Prostate gland (tissue), 2 donors: ENCODE data around the gene FAXC. TPM values are rescaled to one million over a fixed set of nuclear protein-coding genes. Genes with fewer than 3 reads are reported as not detected.

Source experiments
- DNase-seq: peaks from one replicate; pipeline ENCODE4 v3.0.0-alpha.2; 2019; ENCODE audit warnings: low spot score
- H3K27ac ChIP-seq, 2 donors: fragments of 200-600 bp; sonication (generic); 2 replicates each; pipeline ENCODE4 v1.5.1; 2017 to 2019
- H3K27me3 ChIP-seq: fragments of 200-600 bp; sonication (generic); replicated peaks from 2 replicates; pipeline ENCODE4 v1.5.1; 2019; ENCODE audit not compliant: insufficient read depth
- H3K36me3 ChIP-seq, 2 donors: fragments of 200-600 bp; sonication (generic); 1 replicate in 1 of 2; 2 replicates in 1 of 2; pipeline versions ENCODE4 v1.5.1 to v1.8.1; 2017 to 2019
- H3K4me1 ChIP-seq: fragments of 200-600 bp; sonication (generic); replicated peaks from 2 replicates; pipeline ENCODE4 v1.5.1; 2019
- H3K4me3 ChIP-seq, 2 donors: fragments of 200-600 bp; sonication (generic); 2 replicates each; pipeline ENCODE4 v1.5.1; 2017 to 2019
- H3K9me3 ChIP-seq: fragments of 200-600 bp; sonication (generic); 2 replicates; pipeline ENCODE4 v1.5.1; 2017
- POLR2A ChIP-seq: fragments of 450-650 bp; IDR thresholded peaks from one replicate; pipeline ENCODE4 v1.6.1; 2016; ENCODE audit warnings: antibody characterized with exemption, mild to moderate bottlenecking
- POLR2AphosphoS5 ChIP-seq: sonication (generic); formaldehyde crosslinking; IDR thresholded peaks from one replicate; pipeline ENCODE4 v1.6.1; 2017; ENCODE audit warnings: antibody characterized with exemption
- WGBS: methylation state at CpG from one replicate; pipeline ENCODE4 v1.1.5; 2018; 5-methylcytosine and 5-hydroxymethylcytosine counted together
- intact Hi-C: fragments of 100-400 bp; cut with DNase I; formaldehyde crosslinking; loops from one replicate; pipeline ENCODE4 v1.14.2; 2022
- total RNA-seq, 2 donors: library from RNA; depleted of rRNA; stranded (reverse); fragments of >200 nt; gene quantifications; one replicate each; pipeline ENCODE4 v1.1.0, GENCODE V29; 2016
- TF ChIP-seq, protein P1 (sequence below), 4 experiments: fragments of 200-600 bp in 2 of 4; fragments of 450-650 bp in 2 of 4; sonication (generic) in 2 of 4; IDR thresholded peaks; 1 replicate in 3 of 4; 2 replicates in 1 of 4; pipeline ENCODE4 v1.5.1; 2016 to 2019; ENCODE audit warnings: antibody characterized with exemption in 4 of 4, mild to moderate bottlenecking in 2 of 4, moderate library complexity in 2 of 4

The FAXC gene
- total RNA-seq, 2 donors from 2014 or later, result 6.5 to 14.7 TPM

GRCh38 chr6:99287523-99287922 is 62.0 kb downstream of the FAXC start:
- no peak overlapping the region for H3K4me3 ChIP-seq
- 58% methylated on average over 2 of the region's 2 CpGs for WGBS
- TF ChIP-seq, protein P1, sequence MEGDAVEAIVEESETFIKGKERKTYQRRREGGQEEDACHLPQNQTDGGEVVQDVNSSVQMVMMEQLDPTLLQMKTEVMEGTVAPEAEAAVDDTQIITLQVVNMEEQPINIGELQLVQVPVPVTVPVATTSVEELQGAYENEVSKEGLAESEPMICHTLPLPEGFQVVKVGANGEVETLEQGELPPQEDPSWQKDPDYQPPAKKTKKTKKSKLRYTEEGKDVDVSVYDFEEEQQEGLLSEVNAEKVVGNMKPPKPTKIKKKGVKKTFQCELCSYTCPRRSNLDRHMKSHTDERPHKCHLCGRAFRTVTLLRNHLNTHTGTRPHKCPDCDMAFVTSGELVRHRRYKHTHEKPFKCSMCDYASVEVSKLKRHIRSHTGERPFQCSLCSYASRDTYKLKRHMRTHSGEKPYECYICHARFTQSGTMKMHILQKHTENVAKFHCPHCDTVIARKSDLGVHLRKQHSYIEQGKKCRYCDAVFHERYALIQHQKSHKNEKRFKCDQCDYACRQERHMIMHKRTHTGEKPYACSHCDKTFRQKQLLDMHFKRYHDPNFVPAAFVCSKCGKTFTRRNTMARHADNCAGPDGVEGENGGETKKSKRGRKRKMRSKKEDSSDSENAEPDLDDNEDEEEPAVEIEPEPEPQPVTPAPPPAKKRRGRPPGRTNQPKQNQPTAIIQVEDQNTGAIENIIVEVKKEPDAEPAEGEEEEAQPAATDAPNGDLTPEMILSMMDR (IDR thresholded peaks at IDR 0.05), result no peak
- TF ChIP-seq POLR2A (no peak), POLR2AphosphoS5 (no peak)
- intact Hi-C loops, result no loop called here
- no peaks in the 10 kb centered on the region for H3K27me3 ChIP-seq
- no peaks in the 10 kb centered on the region for H3K9me3 ChIP-seq
- no peaks in the 10 kb centered on the region for H3K36me3 ChIP-seq
- no peak overlapping the region for H3K27ac ChIP-seq
- H3K4me1 ChIP-seq, result no peaks in the 10 kb centered on the region
- no peak for DNase-seq

DNA sequence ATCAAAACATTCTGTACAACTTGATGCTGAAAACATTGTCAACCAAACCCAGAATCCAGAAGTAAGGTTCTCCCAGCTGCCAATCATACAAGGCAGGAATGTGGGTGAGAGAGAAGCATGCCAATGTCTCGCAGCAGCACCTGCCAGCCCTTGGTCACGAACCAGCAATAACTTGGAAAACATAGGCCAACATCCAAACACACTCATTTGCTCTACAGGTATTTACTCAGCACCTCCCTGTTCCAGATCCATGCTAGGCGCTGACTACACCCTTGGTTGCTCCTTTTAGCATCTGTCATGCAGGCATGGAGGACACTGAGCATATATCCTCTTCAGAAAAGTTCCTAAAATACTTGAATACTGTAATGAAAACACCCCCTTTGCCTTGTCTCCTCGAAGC is 63.6 kb downstream of the FAXC start:
- WGBS, result 46% methylated on average over 4 of the region's 4 CpGs
- no peaks in the 10 kb centered on the region for H3K36me3 ChIP-seq
- H3K9me3 ChIP-seq, result no peaks in the 10 kb centered on the region
- H3K27ac ChIP-seq, result no peak overlapping the region
- H3K4me1 ChIP-seq, result no peaks in the 10 kb centered on the region
- TF ChIP-seq POLR2AphosphoS5, result peak; percentile 30
- TF ChIP-seq POLR2A, result no peak
- no peak for DNase-seq
- H3K27me3 ChIP-seq, result no peaks in the 10 kb centered on the region
- intact Hi-C loops, result no loop called here
- no peak overlapping the region for H3K4me3 ChIP-seq

GRCh38 chr6:99282479-99283062 is 66.9 kb downstream of the FAXC start:
- Histone ChIP-seq H3K4me3 (no peak overlapping the region), H3K27ac (no peak overlapping the region), H3K36me3 (no peaks in the 10 kb centered on the region), H3K4me1 (no peaks in the 10 kb centered on the region), H3K27me3 (no peaks in the 10 kb centered on the region), H3K9me3 (no peaks in the 10 kb centered on the region)
- intact Hi-C loops, result no loop called here
- 68% methylated on average over 4 of the region's 4 CpGs for WGBS
- TF ChIP-seq, protein P1 (IDR thresholded peaks at IDR 0.05), result peak in 2 of 4 experiments; percentile 51
- TF ChIP-seq POLR2A, result no peak
- no peak for DNase-seq

DNA sequence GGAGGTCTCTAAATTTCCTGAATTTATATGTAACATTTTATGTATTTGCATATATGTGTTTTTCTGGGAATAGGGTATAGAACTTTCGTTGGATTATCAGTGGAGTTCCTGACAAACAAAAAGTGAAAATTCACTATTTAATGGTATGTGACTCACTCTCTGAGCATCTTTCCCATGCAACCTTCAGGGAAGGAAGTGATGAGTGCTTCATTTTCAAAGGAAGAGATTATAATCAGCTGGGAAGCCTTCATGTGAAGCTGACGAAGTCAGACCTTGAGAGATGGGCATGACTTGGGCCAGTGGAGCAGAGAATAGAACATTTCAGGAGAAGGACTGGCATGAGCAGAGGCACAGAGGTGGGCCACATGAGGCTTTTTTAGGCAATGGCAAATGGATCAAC is 72.7 kb downstream of the FAXC start:
- 81% methylated on average over 2 of the region's 2 CpGs for WGBS
- Histone ChIP-seq H3K4me3 (no peak overlapping the region), H3K27ac (no peak overlapping the region), H3K27me3 (no peaks in the 10 kb centered on the region), H3K4me1 (no peaks in the 10 kb centered on the region), H3K36me3 (no peaks in the 10 kb centered on the region), H3K9me3 (no peaks in the 10 kb centered on the region)
- TF ChIP-seq POLR2A (no peak), POLR2AphosphoS5 (no peak)
- TF ChIP-seq, protein P1 (IDR thresholded peaks at IDR 0.05), result no peak
- intact Hi-C loops, result no loop called here
- DNase-seq, result no peak

DNA sequence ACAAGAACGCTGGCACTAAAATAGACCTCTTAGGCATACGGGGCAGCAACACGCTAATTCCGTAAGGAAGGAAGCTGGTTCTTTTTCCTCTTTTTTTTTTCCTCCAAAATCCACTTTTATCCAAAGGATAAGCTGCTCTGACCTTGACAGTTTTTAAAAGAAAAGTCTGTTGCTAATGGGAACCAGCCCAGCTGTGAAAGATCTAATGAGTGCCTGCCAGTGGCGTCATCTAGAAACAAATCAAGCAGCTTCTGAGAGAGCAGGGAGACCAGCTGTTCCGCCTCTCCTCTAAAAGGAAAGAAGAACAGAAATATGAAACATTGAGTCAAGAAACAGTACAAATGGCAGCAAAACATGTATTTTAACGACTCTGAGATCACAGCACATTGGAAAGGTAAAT is 78.6 kb downstream of the FAXC start:
- Histone ChIP-seq H3K4me3 (no peak overlapping the region), H3K4me1 (no peaks in the 10 kb centered on the region), H3K36me3 (no peaks in the 10 kb centered on the region), H3K27ac (no peak overlapping the region), H3K9me3 (no peaks in the 10 kb centered on the region), H3K27me3 (no peaks in the 10 kb centered on the region)
- intact Hi-C loops, result no loop called here
- 61% methylated on average over 7 of the region's 7 CpGs for WGBS
- no peak for TF ChIP-seq POLR2A
- no peak for TF ChIP-seq POLR2AphosphoS5
- TF ChIP-seq, protein P1 (IDR thresholded peaks at IDR 0.05), result no peak
- no peak for DNase-seq
